Esophagus muscularis mucosa (tissue), 3 donors: ENCODE results near the gene GALP.

Experiments
- CTCF ChIP-seq, 3 experiments: fragments of 200-600 bp in 2 of 3; fragments of 450-650 bp in 1 of 3; sonication (generic) in 2 of 3; IDR thresholded peaks; one replicate each; pipeline ENCODE4 v1.5.1; 2017 to 2019; ENCODE audit warnings: antibody characterized with exemption in 3 of 3, mild to moderate bottlenecking in 2 of 3, moderate library complexity in 1 of 3
- POLR2A ChIP-seq: fragments of 450-650 bp; IDR thresholded peaks from one replicate; pipeline ENCODE4 v1.6.1; 2017; ENCODE audit warnings: antibody characterized with exemption, moderate library complexity, mild to moderate bottlenecking, low read depth

GRCh38 chr19:56136362-56136761, 39.4 kb upstream of the GALP start:
- TF ChIP-seq POLR2A (no peak), CTCF (IDR thresholded peaks at IDR 0.05) (no peak)
